ENCODE results near the gene PLIN5. TPM values are rescaled to one million over a fixed set of nuclear protein-coding genes. Genes with fewer than 3 reads are reported as not detected.
A peak's percentile ranks its signal among the peaks of the same experiment; 100 is the strongest.

The PLIN5 gene
- polyA plus RNA-seq, 2 donors, result 2.7 to 4.9 TPM

DNA sequence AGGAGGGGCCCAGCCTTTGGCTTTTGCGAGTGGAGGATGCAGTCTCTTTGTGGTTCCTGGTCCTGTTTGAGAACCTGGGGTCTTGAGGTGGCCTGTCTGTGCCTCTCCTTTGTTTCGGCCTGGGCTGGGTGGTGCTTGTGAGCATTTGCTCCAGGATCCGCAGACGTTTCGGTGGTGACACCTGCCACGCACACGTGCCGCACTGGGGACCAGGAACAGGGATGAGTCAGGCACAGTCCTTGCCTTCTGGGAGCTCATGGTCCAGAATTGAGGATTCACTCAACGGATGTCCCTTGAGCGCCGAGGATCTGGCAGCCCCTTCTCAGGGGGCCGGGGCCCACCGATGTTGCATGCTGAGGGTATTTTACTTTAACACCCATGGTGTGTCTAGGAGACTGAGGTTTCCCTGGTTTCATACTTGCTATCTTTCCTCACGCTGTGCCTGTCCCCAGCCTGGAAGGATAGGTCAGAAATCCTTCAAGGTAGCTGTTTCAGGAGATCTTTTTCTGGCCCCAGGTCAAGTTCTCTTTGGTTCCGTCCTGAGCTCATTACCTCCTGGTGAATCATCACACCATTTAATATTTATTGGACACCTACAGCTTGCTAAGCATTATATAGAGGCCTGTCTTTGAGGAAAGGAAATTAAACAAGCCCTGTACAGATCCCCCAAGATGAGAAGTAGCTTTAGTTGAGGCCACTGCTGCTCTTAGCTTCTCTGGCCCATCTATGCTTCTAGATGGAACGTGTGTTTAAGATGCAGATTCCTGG lies 57.8 kb downstream of the PLIN5 start:
- WGBS, 2 donors, result 84 to 86% methylated on average over 16 of the region's 16 CpGs
- H3K4me1 ChIP-seq (ENCODE audit: control insufficient read depth in 2 of 2, insufficient read depth in 2 of 2, low read length in 1 of 2), result peaks cover 13 to 14% of the 10 kb centered on the region in 2 donors
- peaks cover 0 to 20% of the 10 kb centered on the region in 2 donors for H3K36me3 ChIP-seq (ENCODE audit: control insufficient read depth in 2 of 2, insufficient read depth in 2 of 2, low read length in 1 of 2)
- H3K27me3 ChIP-seq (ENCODE audit: control insufficient read depth in 1 of 2, insufficient read depth in 2 of 2, low read length in 2 of 2), result no peaks in the 10 kb centered on the region
- no peaks in the 10 kb centered on the region for H3K9me3 ChIP-seq (ENCODE audit: control insufficient read depth in 2 of 2, insufficient read depth in 1 of 2, low read depth in 1 of 2, low read length in 1 of 2)
- no peak overlapping the region for H3K4me3 ChIP-seq (ENCODE audit: low read depth in 1 of 2, low read length in 2 of 2)
- H3K27ac ChIP-seq (ENCODE audit: low read depth in 2 of 2, low read length in 1 of 2), result no peak overlapping the region

DNA sequence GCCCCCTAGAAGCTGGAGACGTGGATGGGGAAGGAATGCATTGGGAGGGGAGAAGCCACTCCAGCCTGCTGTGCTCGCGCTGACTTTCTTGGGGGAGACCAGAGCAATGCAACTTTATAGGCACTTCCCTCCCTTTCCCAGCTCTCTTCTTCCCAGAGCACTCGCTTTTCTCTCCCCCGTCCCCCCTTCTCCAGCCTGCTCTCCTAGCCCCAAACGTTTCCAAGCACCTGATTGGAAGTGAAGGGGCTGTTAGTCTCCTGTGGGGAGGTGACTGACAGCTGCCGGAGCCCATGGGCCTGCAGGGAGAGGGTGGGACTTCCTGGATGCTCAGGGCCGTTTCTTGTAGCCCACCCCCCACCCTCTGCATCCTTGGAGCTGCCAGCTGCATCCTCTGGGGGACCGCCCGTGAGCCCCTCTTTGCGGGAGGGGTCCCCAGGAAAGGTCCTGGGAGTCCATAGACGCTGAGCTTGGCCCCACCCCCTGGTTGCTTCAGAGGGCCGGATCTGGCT lies 60.5 kb downstream of the PLIN5 start:
- Histone ChIP-seq H3K27me3 (ENCODE audit: control insufficient read depth in 1 of 2, insufficient read depth in 2 of 2, low read length in 2 of 2) (no peaks in the 10 kb centered on the region), H3K4me1 (ENCODE audit: control insufficient read depth in 2 of 2, insufficient read depth in 2 of 2, low read length in 1 of 2) (peaks cover 13 to 14% of the 10 kb centered on the region in 2 donors), H3K9me3 (ENCODE audit: control insufficient read depth in 2 of 2, insufficient read depth in 1 of 2, low read depth in 1 of 2, low read length in 1 of 2) (no peaks in the 10 kb centered on the region), H3K36me3 (ENCODE audit: control insufficient read depth in 2 of 2, insufficient read depth in 2 of 2, low read length in 1 of 2) (peaks cover 0 to 20% of the 10 kb centered on the region in 2 donors), H3K4me3 (ENCODE audit: low read depth in 1 of 2, low read length in 2 of 2) (no peak overlapping the region), H3K27ac (ENCODE audit: low read depth in 2 of 2, low read length in 1 of 2) (no peak overlapping the region)
- 35 to 43% methylated on average over 13 of the region's 13 CpGs for WGBS, 2 donors

- H3K9me3 ChIP-seq (ENCODE audit: control insufficient read depth in 2 of 2, insufficient read depth in 1 of 2, low read depth in 1 of 2, low read length in 1 of 2), result no peaks in the 10 kb centered on the region
- H3K27ac ChIP-seq (ENCODE audit: low read depth in 2 of 2, low read length in 1 of 2), result no peak overlapping the region
- peak overlapping the region in 1 of 2 donors; percentile 95 for H3K4me3 ChIP-seq (ENCODE audit: low read depth in 1 of 2, low read length in 2 of 2)
- peaks cover 13 to 14% of the 10 kb centered on the region in 2 donors for H3K4me1 ChIP-seq (ENCODE audit: control insufficient read depth in 2 of 2, insufficient read depth in 2 of 2, low read length in 1 of 2)
- 30 to 44% methylated on average over 23 of the region's 23 CpGs for WGBS, 2 donors
- H3K27me3 ChIP-seq (ENCODE audit: control insufficient read depth in 1 of 2, insufficient read depth in 2 of 2, low read length in 2 of 2), result no peaks in the 10 kb centered on the region
- peaks cover 0 to 20% of the 10 kb centered on the region in 2 donors for H3K36me3 ChIP-seq (ENCODE audit: control insufficient read depth in 2 of 2, insufficient read depth in 2 of 2, low read length in 1 of 2)
Measured at GRCh38 chr19:4473763-4474513, 61.1 kb downstream of the PLIN5 start.

DNA sequence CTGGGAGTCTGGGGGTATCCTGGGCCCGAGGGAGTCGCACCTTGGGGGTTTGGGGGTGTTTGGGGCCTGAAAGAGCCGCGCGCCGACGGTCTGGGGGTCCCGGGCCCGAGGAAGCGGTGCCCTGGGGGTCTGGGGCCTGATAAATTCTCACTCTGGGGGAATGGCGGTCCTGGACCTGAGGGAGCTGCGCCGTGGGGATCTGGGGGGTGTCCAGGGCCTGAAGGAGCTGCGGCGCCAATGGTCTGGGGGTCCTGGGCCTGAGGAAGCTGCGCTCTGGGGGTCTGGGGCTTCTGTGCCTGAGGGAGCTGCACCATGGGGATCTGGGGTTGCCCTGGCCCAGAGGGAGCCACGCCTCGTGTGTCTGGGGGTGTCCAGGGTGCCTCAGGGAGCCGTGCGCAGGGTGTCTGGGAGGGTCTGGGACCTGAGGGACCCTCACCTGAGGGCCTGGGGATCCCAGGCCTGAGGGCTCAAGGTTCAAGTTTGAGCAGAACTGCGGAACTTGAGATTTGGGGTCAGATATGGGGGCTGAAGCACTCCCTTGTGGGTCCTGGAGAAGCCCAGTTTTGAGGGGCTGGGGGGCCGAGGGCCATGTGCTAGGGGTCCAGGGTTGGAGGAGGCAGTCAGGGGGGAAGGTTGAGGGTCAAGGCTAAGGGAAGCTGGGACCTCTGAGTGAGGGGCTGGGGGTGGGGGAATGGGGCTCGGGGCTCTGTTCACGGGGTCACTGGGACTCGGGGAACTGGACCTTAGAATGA lies 61.8 kb downstream of the PLIN5 start:
- no peaks in the 10 kb centered on the region for H3K27me3 ChIP-seq (ENCODE audit: control insufficient read depth in 1 of 2, insufficient read depth in 2 of 2, low read length in 2 of 2)
- no peaks in the 10 kb centered on the region for H3K9me3 ChIP-seq (ENCODE audit: control insufficient read depth in 2 of 2, insufficient read depth in 1 of 2, low read depth in 1 of 2, low read length in 1 of 2)
- peak overlapping the region; percentile 62 to 95 for H3K4me3 ChIP-seq (ENCODE audit: low read depth in 1 of 2, low read length in 2 of 2)
- H3K36me3 ChIP-seq (ENCODE audit: control insufficient read depth in 2 of 2, insufficient read depth in 2 of 2, low read length in 1 of 2), result peaks cover 0 to 18% of the 10 kb centered on the region in 2 donors
- no peak overlapping the region for H3K27ac ChIP-seq (ENCODE audit: low read depth in 2 of 2, low read length in 1 of 2)
- WGBS, 2 donors, result 17 to 22% methylated on average over 24 to 25 of the region's 25 CpGs
- H3K4me1 ChIP-seq (ENCODE audit: control insufficient read depth in 2 of 2, insufficient read depth in 2 of 2, low read length in 1 of 2), result peaks cover 13 to 14% of the 10 kb centered on the region in 2 donors

Other genes starting within 250 kb of the PLIN5 start
- gene TMIGD2, start 232.8 kb downstream of the PLIN5 start, polyA plus RNA-seq, result under 1 TPM; 0.31 to 0.47 TPM
- gene FSD1, start 230.6 kb downstream of the PLIN5 start, polyA plus RNA-seq, result 1 to 10 TPM in 1 of 2 donors, under 1 TPM in 1; 0.19 to 1.2 TPM
- gene STAP2, start 196.4 kb downstream of the PLIN5 start, polyA plus RNA-seq, result 100 to 1,000 TPM in 1 of 2 donors, 10 to 100 TPM in 1; 99.2 to 126 TPM
- 10 to 100 TPM; 13.5 to 15.5 TPM for gene MPND, start 191.7 kb downstream of the PLIN5 start, polyA plus RNA-seq
- 100 to 1,000 TPM; 123 to 242 TPM for gene SH3GL1, start 134.7 kb downstream of the PLIN5 start, polyA plus RNA-seq
- gene CHAF1A, start 132.6 kb downstream of the PLIN5 start, polyA plus RNA-seq, result 10 to 100 TPM; 10.8 to 11.7 TPM
- 10 to 100 TPM; 71.3 to 82.8 TPM for gene UBXN6, start 77.4 kb downstream of the PLIN5 start, polyA plus RNA-seq
- 10 to 100 TPM; 23.3 to 57.5 TPM for gene HDGFL2, start 62.9 kb downstream of the PLIN5 start, polyA plus RNA-seq
- 1 to 10 TPM; 2.8 to 4.1 TPM for gene PLIN4, start 16.7 kb downstream of the PLIN5 start, polyA plus RNA-seq
- 10 to 100 TPM; 12.7 to 20.1 TPM for gene LRG1, start 4.8 kb upstream of the PLIN5 start, polyA plus RNA-seq
- gene SEMA6B, start 24.5 kb upstream of the PLIN5 start, polyA plus RNA-seq, result 1 to 10 TPM; 1.1 to 2.0 TPM
- 1 to 10 TPM; 4.2 to 4.7 TPM for gene TNFAIP8L1, start 104.3 kb upstream of the PLIN5 start, polyA plus RNA-seq
- 10 to 100 TPM; 22.9 to 67.5 TPM for gene MYDGF, start 135.1 kb upstream of the PLIN5 start, polyA plus RNA-seq
- 10 to 100 TPM; 24.3 to 29.2 TPM for gene DPP9, start 188.6 kb upstream of the PLIN5 start, polyA plus RNA-seq